ENCODE results near the gene UBE2E2. TPM values are rescaled to one million over a fixed set of nuclear protein-coding genes. Genes with fewer than 3 reads are reported as not detected.

The UBE2E2 gene
- total RNA-seq, 1 experiment from 2014 or later: 38.6 TPM

DNA sequence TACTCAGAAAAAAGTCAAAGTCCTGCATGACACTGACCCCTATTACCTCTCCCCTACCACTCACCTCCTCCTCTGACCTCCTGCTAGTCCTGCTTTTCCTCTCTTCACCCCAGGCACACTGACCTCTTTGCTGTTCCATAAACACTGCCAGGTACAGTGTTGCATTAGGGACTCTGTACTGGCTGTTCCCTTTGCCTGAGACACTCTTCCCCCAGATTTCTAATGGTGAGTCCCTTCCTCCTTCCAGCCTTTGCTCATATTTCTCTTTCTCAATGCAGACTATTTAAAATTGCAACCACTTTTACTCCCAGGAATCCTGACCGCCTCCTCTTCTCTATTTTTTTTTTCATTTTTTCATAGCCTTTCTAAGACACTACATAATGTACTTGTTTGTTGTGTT is 36.3 kb upstream of the UBE2E2 start:
- no peak overlapping the region for H3K56ac ChIP-seq (ENCODE audit: insufficient read length, low read depth, low read length)
- H4K91ac ChIP-seq (ENCODE audit: insufficient read length, low read depth, low read length): no peak overlapping the region
- no peak overlapping the region for H3K4ac ChIP-seq (ENCODE audit: low read depth, low read length)
- H3K4me1 Mint-ChIP-seq: no peaks in the 10 kb centered on the region
- no peaks in the 10 kb centered on the region for H3K27me3 ChIP-seq (ENCODE audit: insufficient read depth, low read length)
- no peak overlapping the region for H3K18ac ChIP-seq (ENCODE audit: insufficient read length, low read depth, low read length)
- H3K23me2 ChIP-seq (ENCODE audit: insufficient read length, low read depth, low read length, poor library complexity, severe bottlenecking): no peaks in the 10 kb centered on the region
- H2AK5ac ChIP-seq (ENCODE audit: insufficient read length, low read length): no peak overlapping the region
- H2BK15ac ChIP-seq (ENCODE audit: low read depth, low read length): no peak overlapping the region
- H3K27ac Mint-ChIP-seq: no peak overlapping the region
- H3K4me2 ChIP-seq (ENCODE audit: insufficient read depth, insufficient read length, low read length): no peak overlapping the region
- no peaks in the 10 kb centered on the region for H3K79me2 ChIP-seq (ENCODE audit: insufficient read depth, low read length)
- no peak overlapping the region for H2BK120ac ChIP-seq (ENCODE audit: low read depth, low read length, poor library complexity, severe bottlenecking)
- no peaks in the 10 kb centered on the region for H3K36me3 Mint-ChIP-seq (ENCODE audit: insufficient read depth in 1 of 3, low read depth in 3 of 3)
- no peak overlapping the region for H2BK12ac ChIP-seq (ENCODE audit: insufficient read length, low read depth, low read length)
- no peak overlapping the region for H2BK5ac ChIP-seq (ENCODE audit: insufficient read length, low read length)
- no peak overlapping the region for H3K27ac ChIP-seq (ENCODE audit: insufficient read length, low read depth, low read length)
- no peaks in the 10 kb centered on the region for H3K9me3 Mint-ChIP-seq
- no CpG with 5 or more reads among the region's 1 CpG for whole genome bisulfite sequencing (ENCODE audit: extremely low coverage, insufficient read length, low lambda C conversion rate)
- no peak overlapping the region for H3K4me3 Mint-ChIP-seq
- TF ChIP-seq, protein P1, sequence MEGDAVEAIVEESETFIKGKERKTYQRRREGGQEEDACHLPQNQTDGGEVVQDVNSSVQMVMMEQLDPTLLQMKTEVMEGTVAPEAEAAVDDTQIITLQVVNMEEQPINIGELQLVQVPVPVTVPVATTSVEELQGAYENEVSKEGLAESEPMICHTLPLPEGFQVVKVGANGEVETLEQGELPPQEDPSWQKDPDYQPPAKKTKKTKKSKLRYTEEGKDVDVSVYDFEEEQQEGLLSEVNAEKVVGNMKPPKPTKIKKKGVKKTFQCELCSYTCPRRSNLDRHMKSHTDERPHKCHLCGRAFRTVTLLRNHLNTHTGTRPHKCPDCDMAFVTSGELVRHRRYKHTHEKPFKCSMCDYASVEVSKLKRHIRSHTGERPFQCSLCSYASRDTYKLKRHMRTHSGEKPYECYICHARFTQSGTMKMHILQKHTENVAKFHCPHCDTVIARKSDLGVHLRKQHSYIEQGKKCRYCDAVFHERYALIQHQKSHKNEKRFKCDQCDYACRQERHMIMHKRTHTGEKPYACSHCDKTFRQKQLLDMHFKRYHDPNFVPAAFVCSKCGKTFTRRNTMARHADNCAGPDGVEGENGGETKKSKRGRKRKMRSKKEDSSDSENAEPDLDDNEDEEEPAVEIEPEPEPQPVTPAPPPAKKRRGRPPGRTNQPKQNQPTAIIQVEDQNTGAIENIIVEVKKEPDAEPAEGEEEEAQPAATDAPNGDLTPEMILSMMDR (conservative IDR thresholded peaks at IDR 0.05): no peak
- no peak overlapping the region for H4K5ac ChIP-seq (ENCODE audit: insufficient read length, low read depth, low read length)
- H3K23ac ChIP-seq (ENCODE audit: insufficient read length, low read depth, low read length): no peak overlapping the region
- H4K8ac ChIP-seq (replicated peaks; ENCODE audit: insufficient read length, low read depth, low read length): no peak overlapping the region
- H3K79me1 ChIP-seq (ENCODE audit: insufficient read depth, low read depth, low read length, poor library complexity, severe bottlenecking): no peaks in the 10 kb centered on the region
- no peak overlapping the region for H2AFZ ChIP-seq (ENCODE audit: low read length)
- no peak overlapping the region for H3T11ph ChIP-seq (ENCODE audit: low read length)
- no peaks in the 10 kb centered on the region for H4K20me1 ChIP-seq (ENCODE audit: control insufficient read depth, insufficient read depth, insufficient read length)
- H3K14ac ChIP-seq (ENCODE audit: insufficient read depth, low read length): no peak overlapping the region
- no peaks in the 10 kb centered on the region for H3K27me3 Mint-ChIP-seq (ENCODE audit: low read depth)
- H3K9ac ChIP-seq (ENCODE audit: extremely low read depth, insufficient read length, low read length): no peak overlapping the region
- no peak for DNase-seq
- no peaks in the 10 kb centered on the region; the same call in 1 of the 2 replicates for H3K4me1 ChIP-seq (ENCODE audit: insufficient read depth, low read length)
- H2BK20ac ChIP-seq (ENCODE audit: low read depth, low read length, poor library complexity, severe bottlenecking): no peak overlapping the region
- H3K9me3 ChIP-seq (ENCODE audit: control insufficient read depth, low read depth, low read length): no peaks in the 10 kb centered on the region

Data from H9 (cell line).